GM23338 (cell line): ENCODE data around the gene RHEBL1. TPM values are rescaled to one million over a fixed set of nuclear protein-coding genes. Genes with fewer than 3 reads are reported as not detected.

Experiments used
- ATAC-seq: fragments of 200-7000 bp; cut with Tn5 transposase; 3 replicates; pipeline ENCODE4 v1.9.1; 2020
- DNase-seq: peaks from one replicate; pipeline ENCODE4 v3.0.0-alpha.2; 2015; ENCODE audit warnings: low spot score
- H2AFZ ChIP-seq: fragments of 200-600 bp; sonication (generic); 2 replicates; pipeline ENCODE4 v1.8.0; 2016; ENCODE audit warnings: antibody characterized with exemption, mild to moderate bottlenecking, moderate library complexity
- H3F3A ChIP-seq: fragments of 200-600 bp; sonication (generic); replicated peaks from 2 replicates; pipeline ENCODE4 v1.8.0; 2017; ENCODE audit warnings: antibody characterized with exemption, mixed run types, low read depth
- H3K27ac ChIP-seq: fragments of 200-600 bp; sonication (generic); 2 replicates; pipeline ENCODE4 v1.6.1; 2016; ENCODE audit warnings: low read depth
- H3K27me3 ChIP-seq: fragments of 200-600 bp; sonication (generic); 2 replicates; pipeline ENCODE4 v1.8.0; 2016; ENCODE audit warnings: mild to moderate bottlenecking, mixed run types, moderate library complexity; ENCODE audit not compliant: insufficient read depth
- H3K36me3 ChIP-seq: fragments of 200-600 bp; sonication (generic); 2 replicates; pipeline ENCODE4 v1.8.0; 2016; ENCODE audit warnings: mild to moderate bottlenecking; ENCODE audit not compliant: insufficient read depth
- H3K4me1 ChIP-seq: fragments of 200-600 bp; sonication (generic); 2 replicates; pipeline ENCODE4 v1.8.0; 2016; ENCODE audit warnings: mild to moderate bottlenecking, moderate library complexity; ENCODE audit not compliant: insufficient read depth
- H3K4me2 ChIP-seq: fragments of 200-600 bp; sonication (generic); 2 replicates; pipeline ENCODE4 v1.7.1; 2017; ENCODE audit warnings: mixed run types
- H3K4me3 ChIP-seq: fragments of 200-600 bp; sonication (generic); 2 replicates; pipeline ENCODE4 v1.6.1; 2016; ENCODE audit warnings: mixed run types
- H3K79me2 ChIP-seq: fragments of 200-600 bp; sonication (generic); replicated peaks from 2 replicates; pipeline ENCODE4 v1.8.0; 2017; ENCODE audit warnings: mild to moderate bottlenecking; ENCODE audit not compliant: insufficient read depth
- H3K9me2 ChIP-seq: fragments of 200-600 bp; sonication (generic); 2 replicates; pipeline ENCODE4 v1.8.0; 2017; ENCODE audit not compliant: insufficient read depth
- H4K20me1 ChIP-seq: fragments of 200-600 bp; sonication (generic); replicated peaks from 2 replicates; pipeline ENCODE4 v1.8.0; 2017; ENCODE audit warnings: mild to moderate bottlenecking; ENCODE audit not compliant: insufficient read depth
- H3K27ac Mint-ChIP-seq: 2 replicates; pipeline ENCODE4 v1.8.0; 2020; ENCODE audit warnings: inconsistent platforms, mild to moderate bottlenecking, moderate library complexity, mixed read lengths
- H3K27me3 Mint-ChIP-seq: 3 replicates; pipeline ENCODE4 v1.8.0; 2022; ENCODE audit warnings: low read depth, mild to moderate bottlenecking, moderate library complexity, mixed read lengths, inconsistent platforms; ENCODE audit not compliant: insufficient read depth, poor library complexity
- H3K36me3 Mint-ChIP-seq: 3 replicates; pipeline ENCODE4 v1.8.0; 2021; ENCODE audit warnings: low read depth, mild to moderate bottlenecking, inconsistent platforms, moderate library complexity, mixed read lengths
- H3K4me1 Mint-ChIP-seq: 3 replicates; pipeline ENCODE4 v1.8.0; 2020; ENCODE audit warnings: mild to moderate bottlenecking, inconsistent platforms, mixed read lengths
- H3K4me3 Mint-ChIP-seq: 3 replicates; pipeline ENCODE4 v1.8.0; 2021; ENCODE audit warnings: moderate library complexity, mild to moderate bottlenecking, inconsistent platforms, mixed read lengths
- H3K9me3 Mint-ChIP-seq: 3 replicates; pipeline ENCODE4 v1.8.0; 2020; ENCODE audit warnings: moderate library complexity, mild to moderate bottlenecking, inconsistent platforms, mixed read lengths
- CTCF ChIP-seq, 2 experiments: fragments of 200-600 bp in 1 of 2; sonication (generic) in 1 of 2; conservative IDR thresholded peaks; 2 replicates each; pipeline versions ENCODE4 v1.5.1 to v1.6.1; 2016 to 2017; ENCODE audit warnings: antibody characterized with exemption in 2 of 2, low read depth in 2 of 2, mild to moderate bottlenecking in 2 of 2, moderate library complexity in 1 of 2
- ETS1 ChIP-seq: IDR thresholded peaks from 2 replicates; pipeline ENCODE4 v1.6.1; 2016; ENCODE audit warnings: antibody characterized with exemption
- EZH2 ChIP-seq: fragments of 200-600 bp; sonication (generic); IDR thresholded peaks from one replicate; pipeline ENCODE4 v1.8.0; 2017; ENCODE audit warnings: antibody characterized with exemption, mild to moderate bottlenecking, low read depth; ENCODE audit not compliant: unreplicated experiment
- EZH2phosphoT487 ChIP-seq: fragments of 200-600 bp; sonication (generic); IDR thresholded peaks from one replicate; pipeline ENCODE4 v1.8.1; 2018; ENCODE audit warnings: antibody characterized with exemption; ENCODE audit not compliant: unreplicated experiment
- JUNB ChIP-seq: IDR thresholded peaks from one replicate; pipeline ENCODE4 v1.6.1; 2016; ENCODE audit warnings: antibody characterized with exemption; ENCODE audit not compliant: unreplicated experiment
- NANOG ChIP-seq: IDR thresholded peaks from 2 replicates; pipeline ENCODE4 v1.6.1; 2016; ENCODE audit warnings: antibody characterized with exemption, borderline replicate concordance
- POLR2AphosphoS5 ChIP-seq: IDR thresholded peaks from 2 replicates; pipeline ENCODE4 v1.6.1; 2016; ENCODE audit warnings: antibody characterized with exemption, low read depth
- REST ChIP-seq: IDR thresholded peaks from one replicate; pipeline ENCODE4 v1.6.1; 2018; ENCODE audit warnings: antibody characterized with exemption; ENCODE audit not compliant: unreplicated experiment
- STAT1 ChIP-seq: IDR thresholded peaks from one replicate; pipeline ENCODE4 v1.6.1; 2016; ENCODE audit warnings: antibody characterized with exemption; ENCODE audit not compliant: unreplicated experiment
- ZNF331 ChIP-seq: fragments of 250-450 bp; sonication (Bioruptor Pico); IDR thresholded peaks from 2 replicates; pipeline ENCODE4 v1.5.0; 2020; ENCODE audit warnings: low read depth, mild to moderate bottlenecking, moderate library complexity
- polyA plus RNA-seq: library from polyadenylated mRNA; unstranded; fragments of >200 nt; fragmentation: Nextera tagmentation; extraction: Ambion mirVana; gene quantifications from 2 replicates; pipeline ENCODE4 v1.2.1, GENCODE V29; 2016
- total RNA-seq: library from RNA; depleted of rRNA; stranded (reverse); fragments of >200 nt; shearing (Covaris generic); gene quantifications from 2 replicates; pipeline ENCODE4 v1.2.3, GENCODE V29; 2014

The RHEBL1 gene
- total and polyA plus RNA-seq, 2 experiments from 2014 or later, result 9.4 to 11.8 TPM

- H3K36me3 ChIP-seq, result no peaks in the 10 kb centered on the region
- H3K27me3 ChIP-seq, result no peaks in the 10 kb centered on the region
- H3K4me3 ChIP-seq, result peak overlapping the region; percentile 90
- peak overlapping the region; percentile 70 for H3K4me2 ChIP-seq
- peaks cover 29% of the 10 kb centered on the region for H3K79me2 ChIP-seq
- TF ChIP-seq CTCF (conservative IDR thresholded peaks at IDR 0.05; ENCODE audit: low read depth in 2 of 2) (no peak), REST (no peak), POLR2AphosphoS5 (no peak), NANOG (no peak), EZH2 (no peak), STAT1 (no peak), ETS1 (no peak)
- H3K27ac Mint-ChIP-seq, result peak overlapping the region; percentile 49
- H3K4me3 Mint-ChIP-seq, result peak overlapping the region; percentile 96
- ATAC-seq (no peak; the same call in 2 of the 3 replicates), DNase-seq (no peak)
- H2AFZ ChIP-seq, result peak overlapping the region; percentile 80
- peaks cover 12% of the 10 kb centered on the region for H3K36me3 Mint-ChIP-seq
- H4K20me1 ChIP-seq, result peaks cover 8% of the 10 kb centered on the region
- no peaks in the 10 kb centered on the region for H3K9me2 ChIP-seq
- peaks cover 6% of the 10 kb centered on the region for H3K27me3 Mint-ChIP-seq
- peaks cover 14% of the 10 kb centered on the region; the same call in 1 of the 2 replicates for H3K4me1 ChIP-seq
- H3K4me1 Mint-ChIP-seq, result peaks cover 28% of the 10 kb centered on the region
- peaks cover 29% of the 10 kb centered on the region for H3K9me3 Mint-ChIP-seq
- H3F3A ChIP-seq, result peaks cover 6% of the 10 kb centered on the region; the same call in 1 of the 2 replicates
- peak overlapping the region; percentile 43; the same call in 1 of the 2 replicates for H3K27ac ChIP-seq
These were observed 41.4 kb upstream of the RHEBL1 start for GRCh38 chr12:49111206-49111605.

- DNase-seq (peak; percentile 99), ATAC-seq (peak; percentile 95)
- Histone ChIP-seq H4K20me1 (peaks cover 8% of the 10 kb centered on the region), H3K36me3 (no peaks in the 10 kb centered on the region), H3F3A (peaks cover 6% of the 10 kb centered on the region; the same call in 1 of the 2 replicates), H3K27ac (peak within 1 kb of the TSS; percentile 65), H3K4me2 (peak within 1 kb of the TSS; percentile 87), H2AFZ (peak within 1 kb of the TSS; percentile 82), H3K4me3 (peak within 1 kb of the TSS; percentile 90), H3K79me2 (peaks cover 29% of the 10 kb centered on the region), H3K4me1 (peaks cover 14% of the 10 kb centered on the region; the same call in 1 of the 2 replicates), H3K27me3 (no peaks in the 10 kb centered on the region), H3K9me2 (no peaks in the 10 kb centered on the region)
- Mint-ChIP-seq H3K27ac (peak within 1 kb of the TSS; percentile 92), H3K4me1 (peaks cover 34% of the 10 kb centered on the region), H3K9me3 (peaks cover 29% of the 10 kb centered on the region), H3K36me3 (peaks cover 12% of the 10 kb centered on the region), H3K27me3 (peaks cover 6% of the 10 kb centered on the region), H3K4me3 (peak within 1 kb of the TSS; percentile 96)
- TF ChIP-seq STAT1, result no peak
- TF ChIP-seq REST, result no peak
- TF ChIP-seq ZNF331 (CRISPR knock-in tag), result no peak
- TF ChIP-seq EZH2phosphoT487, result no peak
- TF ChIP-seq JUNB, result no peak
- peak; percentile 84 for TF ChIP-seq POLR2AphosphoS5
- no peak for TF ChIP-seq ETS1
These were observed 40.8 kb upstream of the RHEBL1 start, which contains the start of gene LMBR1L for GRCh38 chr12:49110464-49111155. TSS of gene LMBR1L (minus strand) at chr12:49110847. CDS start at chr12:49110555, 292 bp downstream.
